DMS 273 (cell line): Measurements from ENCODE around the gene BID.
"Not testable (repeated sequence)": the region's sequence is repeated elsewhere in the genome, so short reads cannot be mapped to it uniquely, and the experiment has no call there.

Experiments used
- DNase-seq: peaks from one replicate; lab custom pipeline; 2025; ENCODE audit not compliant: unreplicated experiment; lab: John Stamatoyannopoulos, UW

The BID gene

DNA sequence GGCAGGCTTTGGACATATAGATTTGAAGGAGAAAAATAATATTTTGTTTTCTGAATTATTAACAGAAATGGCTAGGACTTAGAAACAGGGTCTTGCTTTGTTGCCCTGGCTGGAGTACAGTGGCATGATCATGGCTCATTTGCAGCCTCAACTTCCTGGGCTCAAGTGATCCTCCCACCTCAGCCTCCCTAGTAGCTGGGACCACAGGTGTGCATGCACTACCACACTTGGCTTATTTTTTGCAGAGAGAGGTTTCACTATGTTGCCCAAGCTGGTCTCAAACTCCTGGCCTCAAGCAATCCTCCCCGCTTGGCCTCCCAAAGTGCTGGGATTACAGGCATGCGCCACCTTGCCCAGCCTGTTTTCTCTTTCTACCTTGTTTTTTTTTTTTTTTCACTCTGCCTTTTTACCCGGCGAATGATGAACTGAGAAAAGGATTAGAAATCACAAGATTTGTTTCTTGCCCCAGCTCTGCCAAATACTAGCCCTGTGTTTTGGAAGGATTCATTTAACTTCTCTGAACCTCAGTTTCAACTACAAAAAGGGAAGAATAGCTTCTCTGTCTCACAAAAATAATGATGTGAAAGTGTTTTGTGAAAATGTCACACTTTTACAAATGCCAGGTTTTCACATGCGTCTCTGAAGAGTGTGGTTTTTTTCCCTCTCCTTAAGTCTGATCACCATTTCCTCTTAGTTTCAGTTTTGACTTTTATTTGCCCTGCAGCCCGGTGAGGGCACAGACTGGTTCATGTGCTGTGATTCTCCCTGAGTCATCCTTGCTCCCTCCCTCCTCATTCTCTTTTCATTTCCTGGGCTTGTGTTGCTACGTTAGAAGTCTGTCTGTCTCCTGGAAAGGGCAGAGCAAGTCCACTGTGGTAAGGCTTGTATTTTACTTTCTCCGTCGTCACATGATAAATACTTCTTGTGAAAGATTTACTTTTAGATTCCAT, 68.0 kb downstream of the BID start:
- peak; percentile 58 for DNase-seq

DNA sequence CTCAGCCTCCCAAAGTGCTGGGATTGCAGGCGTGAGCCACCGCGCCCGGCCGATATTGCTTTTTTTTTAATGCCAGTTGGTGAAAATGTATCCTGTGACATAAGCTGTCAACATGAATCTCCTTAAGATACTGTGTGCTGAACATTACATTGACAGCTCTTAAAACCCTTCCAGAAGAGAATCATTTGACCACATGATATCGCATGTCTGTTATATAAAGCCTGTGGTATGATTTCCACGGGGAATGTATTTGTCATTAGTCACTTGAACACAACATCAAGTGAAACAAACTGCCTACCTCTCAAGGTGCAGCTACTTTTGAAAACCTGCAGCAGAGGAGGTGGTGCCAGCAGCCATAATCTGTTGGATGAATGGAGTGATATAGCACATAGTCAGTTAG, 68.7 kb downstream of the BID start:
- DNase-seq, result no peak

DNA sequence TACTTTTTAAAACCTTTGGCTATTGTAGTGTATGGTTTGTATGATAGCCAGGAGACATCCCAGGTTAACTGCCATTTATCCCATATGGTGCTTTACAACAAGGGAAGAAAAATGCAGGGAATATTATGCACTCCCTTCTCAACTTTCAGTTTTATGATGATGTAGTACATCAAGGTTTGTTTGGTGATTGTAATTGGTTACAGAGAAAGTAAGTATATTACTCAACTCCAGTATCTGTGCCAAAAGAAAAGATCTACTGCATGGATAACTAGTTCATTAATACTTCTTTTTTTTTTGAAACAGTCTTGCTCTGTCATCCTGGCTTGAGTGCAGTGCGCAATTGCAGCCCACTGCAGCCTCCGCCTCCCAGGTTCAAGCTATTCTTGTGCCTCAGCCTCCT, 70.5 kb downstream of the BID start:
- DNase-seq, result no peak

DNA sequence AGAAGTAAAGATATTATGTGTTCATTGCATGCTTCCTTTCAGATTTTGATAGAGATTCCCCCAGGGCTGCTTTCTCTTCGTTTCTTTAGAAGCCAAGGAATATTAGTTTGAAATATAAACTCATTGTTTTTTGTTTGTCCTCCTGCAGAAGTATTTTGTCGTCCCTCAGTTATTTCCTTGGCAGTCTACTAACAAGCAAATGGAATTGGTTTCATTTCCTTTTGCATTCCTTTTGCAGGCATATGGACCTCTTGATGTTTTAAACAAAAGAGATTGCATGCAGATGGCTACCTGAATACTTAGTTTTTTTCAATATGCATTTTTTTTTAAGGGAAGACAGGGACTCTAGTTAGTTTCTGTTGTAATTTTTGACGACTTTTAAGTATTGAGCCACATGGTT, 73.5 kb downstream of the BID start:
- no peak for DNase-seq

DNA sequence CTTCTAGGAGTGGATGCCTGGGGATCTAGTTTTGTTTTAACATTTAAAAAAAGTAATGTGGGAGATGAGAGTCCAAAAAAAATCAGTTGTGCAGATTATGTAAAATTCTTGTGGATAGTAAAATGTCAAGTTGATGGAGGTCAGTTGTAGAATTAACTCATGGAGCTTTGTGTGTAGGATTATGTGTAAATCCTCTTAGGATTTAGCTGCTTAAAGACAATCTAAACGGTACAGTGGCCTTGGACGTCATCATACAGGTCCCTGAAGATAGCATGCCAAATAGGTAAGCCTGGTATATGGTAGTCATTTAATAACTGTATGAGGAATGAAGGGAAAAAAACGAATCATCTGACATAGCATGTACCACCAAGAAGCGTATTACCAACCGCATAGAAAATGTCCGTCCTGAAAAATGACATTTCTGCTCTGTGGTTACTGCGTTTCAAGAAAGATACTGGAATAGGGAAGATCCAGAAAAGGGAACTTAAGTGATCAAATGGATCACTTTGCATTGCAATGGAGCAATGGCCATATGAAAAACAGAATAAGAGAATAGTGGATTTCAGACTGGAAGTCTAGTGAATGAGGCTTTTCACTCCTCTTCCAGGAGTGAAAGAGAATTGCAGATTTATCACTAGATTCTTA, 74.5 kb downstream of the BID start:
- DNase-seq, result no peak

DNA sequence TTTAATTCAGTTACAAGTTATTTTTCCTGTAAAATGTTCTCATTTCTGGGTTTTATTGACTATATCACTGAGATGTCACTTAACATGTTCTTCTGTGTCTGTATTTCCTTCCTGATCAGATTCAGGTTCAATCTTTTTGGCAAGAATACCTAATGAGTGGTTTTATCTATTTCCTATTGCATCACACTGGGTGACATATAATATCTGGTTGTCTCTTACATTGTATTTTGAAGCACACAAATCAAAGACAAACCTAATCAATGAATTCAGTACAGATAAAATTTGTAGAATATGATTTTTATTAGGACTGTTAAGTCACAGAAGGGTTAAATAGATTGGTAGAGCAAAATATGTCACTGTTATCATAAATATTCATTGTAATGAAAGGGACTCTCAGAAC, 75.3 kb downstream of the BID start:
- no peak for DNase-seq

DNA sequence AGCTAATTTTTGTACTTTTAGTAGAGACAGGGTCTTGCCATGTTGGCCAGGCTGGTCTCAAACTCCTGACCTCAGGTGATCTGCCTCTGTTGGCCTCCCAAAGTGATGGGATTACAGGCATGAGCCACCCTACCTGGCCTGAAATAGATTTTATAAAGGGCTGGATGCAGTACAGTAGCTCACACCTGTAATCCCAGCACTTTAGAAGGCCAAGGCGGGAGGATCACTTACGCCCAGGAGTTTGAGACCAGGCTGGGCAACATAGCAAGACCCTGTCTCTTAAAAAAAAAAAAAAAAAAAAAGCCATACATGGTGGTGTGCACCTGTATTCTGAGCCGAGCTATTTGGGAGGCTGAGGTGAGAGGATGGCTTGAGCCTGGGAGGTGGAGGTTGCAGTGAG, 76.0 kb downstream of the BID start:
- DNase-seq, result not testable (repeated sequence)

DNA sequence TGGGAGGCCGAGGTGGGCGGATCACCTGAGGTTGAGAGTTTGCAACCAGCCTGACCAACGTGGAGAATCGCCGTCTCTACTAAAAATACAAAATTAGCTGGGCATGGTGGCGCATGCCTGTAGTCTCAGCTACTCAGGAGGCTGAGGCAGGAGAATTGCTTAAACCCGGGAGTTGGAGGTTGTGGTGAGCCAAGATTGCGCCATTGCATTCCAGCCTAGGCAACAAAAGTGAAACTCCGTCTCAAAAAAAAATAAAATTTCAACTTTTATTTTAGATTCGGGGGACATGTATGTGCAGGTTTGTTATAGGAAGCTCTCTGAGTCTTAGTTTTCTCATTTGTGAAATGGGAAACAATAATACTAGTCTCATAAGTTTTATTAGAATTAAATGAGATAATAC, 77.1 kb downstream of the BID start:
- not testable (repeated sequence) for DNase-seq

DNA sequence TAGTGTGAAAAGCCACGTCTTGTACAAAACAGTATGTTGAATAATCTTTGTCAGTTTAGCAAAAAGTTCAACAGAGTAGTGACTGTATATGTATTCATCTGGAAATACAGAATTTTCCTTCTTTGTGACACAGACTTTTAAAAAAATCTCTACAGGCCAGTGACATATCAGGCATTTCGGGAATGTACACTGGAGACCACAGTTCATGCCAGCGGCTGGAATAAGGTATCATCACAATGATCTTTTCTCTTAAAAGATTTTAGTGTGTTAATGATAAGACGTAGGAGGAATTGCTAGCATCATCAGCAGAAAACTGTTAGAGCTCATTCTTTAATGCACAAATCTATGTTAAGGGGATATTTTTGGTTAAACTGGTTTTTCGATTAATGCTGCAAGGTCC, 78.3 kb downstream of the BID start:
- DNase-seq, result no peak

DNA sequence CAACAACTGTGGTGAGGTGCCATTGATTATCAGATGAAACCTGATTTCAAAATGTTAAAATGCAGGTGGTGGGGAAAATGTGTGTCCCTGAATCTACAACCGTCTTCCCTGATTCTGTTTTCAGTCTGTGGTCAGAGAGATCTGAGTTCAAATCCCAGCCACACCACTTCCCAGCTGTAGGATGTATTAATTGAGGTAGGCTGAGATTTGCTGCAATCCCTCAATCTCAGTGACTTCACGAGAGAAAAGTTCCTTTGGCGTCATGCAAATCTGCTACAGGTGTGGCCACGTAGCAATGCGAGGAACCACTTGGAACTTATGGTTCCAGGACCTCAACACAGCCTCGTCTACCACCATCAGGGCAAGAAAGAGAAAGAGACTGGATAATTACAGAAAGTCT, 79.5 kb downstream of the BID start:
- no peak for DNase-seq

DNA sequence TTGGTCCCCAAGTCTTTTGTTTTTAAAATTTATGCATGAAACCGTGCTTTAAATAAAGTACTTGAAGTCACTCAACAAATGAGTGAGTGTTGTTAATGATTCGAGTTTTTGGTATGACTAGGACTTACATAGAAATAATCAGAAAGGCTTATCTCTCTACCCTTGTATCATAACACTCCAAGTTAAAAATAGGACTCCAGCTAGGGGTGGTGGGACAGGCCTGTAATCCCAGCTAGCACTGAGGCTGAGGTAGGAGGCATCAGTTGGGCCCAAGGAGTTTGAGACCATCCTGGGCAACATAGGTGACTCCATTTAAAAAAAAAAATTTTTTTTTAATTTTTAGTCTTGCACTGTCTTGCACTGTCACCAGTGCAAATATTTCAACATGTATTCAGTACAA, 80.1 kb downstream of the BID start:
- DNase-seq, result no peak

DNA sequence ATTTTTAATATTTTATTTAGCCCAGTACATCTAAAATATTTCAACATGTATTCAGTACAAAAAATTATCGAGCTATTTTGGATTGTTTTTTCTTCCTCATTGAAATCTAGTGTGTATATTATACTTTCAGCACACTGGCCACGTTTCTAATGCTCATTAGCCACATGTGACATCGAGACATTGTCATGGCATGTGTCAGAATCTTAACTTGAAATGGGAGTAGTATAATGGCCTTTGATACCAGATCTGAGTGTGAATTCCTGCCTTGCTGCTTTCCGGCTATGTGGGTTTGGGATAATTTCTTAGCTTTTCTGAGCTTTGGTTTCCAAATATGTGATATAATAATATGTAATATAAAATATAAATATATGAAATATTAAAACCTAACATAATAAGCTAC, 81.4 kb downstream of the BID start:
- DNase-seq, result no peak

DNA sequence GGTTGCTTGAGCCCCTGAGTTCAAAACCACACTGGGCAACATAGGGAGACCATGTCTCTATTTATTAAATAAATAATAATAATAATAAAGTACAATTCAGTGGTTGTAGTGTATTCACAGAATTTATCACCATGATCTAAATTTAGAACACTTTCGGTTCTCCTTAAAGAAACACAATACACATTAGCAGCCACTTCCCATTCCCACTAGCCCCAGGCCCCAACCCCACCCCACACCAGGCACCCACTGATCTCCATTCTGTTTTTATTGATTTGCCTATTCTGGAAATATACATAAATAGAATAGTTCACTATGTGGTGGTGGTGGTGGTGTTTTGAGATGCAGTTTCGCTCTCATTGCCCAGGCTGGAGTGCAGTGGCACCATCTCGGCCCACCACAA, 90.0 kb downstream of the BID start:
- DNase-seq, result no peak
